Fibroblast of skin of right biceps (primary cell): Measurements from ENCODE around the gene COL23A1.
"Not testable (repeated sequence)": the region's sequence is repeated elsewhere in the genome, so short reads cannot be mapped to it uniquely, and the experiment has no call there.

Experiments used
- DNase-seq: peaks from one replicate; pipeline ENCODE4 v3.0.0-alpha.2; 2013

Gene COL23A1

DNA sequence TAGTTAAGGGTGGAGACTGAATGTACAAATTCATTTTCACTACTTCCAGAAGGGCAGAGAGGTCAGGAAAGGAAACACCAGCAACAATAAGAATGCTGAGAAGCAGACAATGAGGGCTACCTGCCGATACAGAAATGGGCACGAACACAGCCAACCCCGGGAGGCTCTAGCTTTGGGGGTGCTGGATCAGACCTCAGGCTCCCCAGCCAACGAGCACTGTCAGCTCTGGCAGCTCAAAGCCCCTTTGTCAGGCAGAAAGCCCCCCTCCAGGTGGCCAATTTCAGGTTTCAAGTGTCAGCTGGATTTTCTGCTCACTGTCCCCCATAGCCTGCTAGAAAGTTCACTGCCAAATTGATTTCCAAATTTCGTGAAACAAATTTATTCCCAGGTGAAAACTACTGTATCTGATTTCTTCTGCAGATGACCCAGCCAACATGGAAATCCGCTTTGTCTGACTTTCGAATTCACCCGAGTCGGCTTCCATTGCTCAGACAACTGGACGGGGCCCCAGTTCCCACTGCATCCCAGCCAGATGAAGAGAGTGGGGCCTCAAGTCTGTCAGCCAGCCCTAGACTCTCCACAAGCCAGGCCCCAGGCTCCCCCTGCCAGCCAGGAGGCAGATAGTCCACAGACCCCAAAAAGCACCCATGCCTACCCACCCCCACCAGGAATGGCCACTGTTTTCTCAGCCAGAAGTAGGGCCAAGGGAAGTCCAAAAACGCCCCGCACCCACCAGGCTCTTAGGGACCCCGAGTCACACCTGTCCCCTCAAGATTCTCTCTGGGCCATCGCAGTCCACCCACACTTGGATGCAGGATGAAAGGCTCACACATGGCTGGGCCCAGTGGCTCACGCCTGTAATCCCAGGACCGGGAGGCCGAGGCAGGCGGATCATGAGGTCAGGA, 261.1 kb downstream of the COL23A1 start:
- DNase-seq: no peak

DNA sequence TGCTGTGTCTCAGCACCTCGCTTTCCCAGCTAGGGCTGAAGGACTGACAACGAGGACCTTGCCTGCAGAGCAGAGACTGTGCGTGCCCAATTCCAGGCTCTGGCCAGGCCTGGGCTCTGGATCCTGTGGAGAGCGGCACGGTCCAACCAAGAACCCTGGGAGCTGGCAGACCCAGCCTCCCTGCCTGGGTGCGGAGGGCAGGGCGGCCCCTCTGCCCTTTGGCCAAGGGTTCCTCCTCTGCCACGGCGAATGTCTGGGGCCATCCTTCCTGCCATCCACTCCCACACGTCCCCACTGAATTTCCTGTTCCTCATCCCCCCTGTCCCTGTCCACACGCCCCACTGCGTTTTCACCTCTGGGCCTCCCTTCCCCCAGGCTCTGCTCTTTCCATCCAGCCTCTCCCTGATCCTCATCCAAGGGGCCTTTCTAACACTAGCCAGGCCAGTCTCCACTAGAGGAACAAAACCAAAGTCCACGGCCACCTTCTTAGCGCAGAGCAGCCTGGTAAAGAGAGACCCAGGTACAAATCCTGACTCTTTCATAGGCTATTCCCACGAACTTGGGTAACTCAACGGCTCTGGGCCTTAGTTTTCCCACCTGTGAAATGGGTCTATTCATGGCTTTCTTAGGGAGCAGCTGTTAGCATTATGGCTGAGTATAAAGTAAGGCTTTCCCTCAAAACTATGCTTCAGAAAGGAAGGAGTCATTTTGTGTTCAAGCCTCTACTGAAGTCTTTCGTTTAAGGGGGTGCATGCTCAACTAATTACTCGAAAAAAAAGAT, 262.1 kb downstream of the COL23A1 start:
- DNase-seq: no peak

DNA sequence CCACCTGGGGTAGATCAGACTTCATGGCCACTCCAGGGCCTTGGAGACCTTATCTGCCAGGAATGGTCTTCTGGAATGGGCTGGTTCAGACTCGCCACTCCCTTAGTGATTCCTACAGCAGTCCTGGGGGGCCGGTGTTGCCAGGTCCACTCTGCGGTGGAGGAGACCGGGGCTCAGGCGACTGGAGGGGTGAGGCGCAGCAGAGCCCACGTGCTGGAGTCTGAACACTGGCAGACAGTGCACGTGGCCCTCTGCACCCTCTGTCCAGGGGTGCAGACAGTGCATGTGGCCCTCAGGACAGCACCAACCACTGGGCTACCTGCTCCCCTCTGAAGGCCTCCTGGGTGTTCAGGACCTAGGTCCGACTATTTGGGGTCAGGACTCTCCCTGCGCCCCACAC, 262.7 kb downstream of the COL23A1 start:
- DNase-seq: no peak

DNA sequence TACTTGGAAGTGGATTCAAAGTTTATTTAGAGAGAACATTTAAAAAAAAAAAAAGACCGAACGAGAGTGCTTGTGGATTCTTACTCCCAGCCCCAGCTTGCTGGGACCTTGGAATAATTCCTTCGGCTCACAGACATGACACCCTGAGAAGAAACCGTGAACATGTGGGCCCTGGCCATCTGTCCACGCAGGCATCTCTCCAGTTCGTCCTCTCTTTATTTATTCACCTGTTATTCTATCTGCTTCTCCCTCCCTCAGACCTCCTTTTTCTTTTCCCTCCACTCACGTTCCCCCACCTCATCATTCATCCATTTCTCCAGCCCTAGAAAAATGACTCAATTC, 263.8 kb downstream of the COL23A1 start:
- DNase-seq: no peak

DNA sequence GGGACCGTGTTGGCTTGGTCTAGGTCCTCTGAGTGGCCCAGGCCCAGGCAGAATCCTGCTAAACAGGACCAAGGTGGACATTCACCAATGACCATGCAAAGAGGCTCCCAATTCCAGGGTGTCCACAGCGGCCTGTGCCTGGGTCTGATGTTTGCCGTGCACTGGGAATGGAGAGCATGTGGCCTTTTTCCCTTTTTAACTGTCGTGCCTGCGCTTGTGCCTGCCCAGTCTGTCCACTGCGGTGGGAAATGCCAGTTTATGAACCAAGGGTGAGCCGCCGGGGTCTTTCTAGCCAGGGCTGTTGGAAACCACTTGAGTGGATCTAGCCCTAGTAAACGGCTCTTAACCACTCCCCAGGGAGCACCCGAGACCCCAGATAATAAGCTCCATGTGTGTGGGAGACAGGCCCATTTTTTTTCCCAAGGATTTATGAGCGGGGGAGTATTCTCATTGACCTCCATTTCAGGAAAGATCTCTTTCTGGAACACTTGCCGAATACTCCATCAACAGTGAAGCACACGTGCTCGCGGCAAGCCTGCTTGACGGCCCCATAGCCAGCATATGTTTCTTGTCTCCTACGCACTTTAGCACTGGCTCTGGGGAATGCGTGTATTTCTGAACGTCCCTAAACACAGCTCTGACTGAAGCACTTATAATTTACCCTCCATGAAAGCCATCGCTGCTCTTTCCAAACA, 264.4 kb downstream of the COL23A1 start:
- DNase-seq: peak; percentile 12

DNA sequence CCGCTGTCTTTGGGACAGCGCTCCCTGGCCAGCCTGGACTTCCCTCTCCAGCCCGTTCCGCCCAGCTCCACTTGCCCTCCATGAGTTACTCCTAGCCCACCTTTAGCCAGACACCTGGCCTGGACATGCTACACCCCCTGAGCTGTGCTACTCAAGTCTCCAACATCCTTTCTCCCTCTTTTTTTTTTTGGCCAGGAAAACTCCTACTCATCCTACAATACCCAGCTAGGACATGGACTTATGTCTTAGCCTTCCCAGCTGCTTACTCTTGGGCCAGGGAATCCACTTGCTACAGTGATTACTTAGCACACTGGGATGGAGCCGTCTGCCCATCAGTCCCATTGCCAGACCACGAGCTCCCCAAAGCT, 264.9 kb downstream of the COL23A1 start:
- DNase-seq: no peak

DNA sequence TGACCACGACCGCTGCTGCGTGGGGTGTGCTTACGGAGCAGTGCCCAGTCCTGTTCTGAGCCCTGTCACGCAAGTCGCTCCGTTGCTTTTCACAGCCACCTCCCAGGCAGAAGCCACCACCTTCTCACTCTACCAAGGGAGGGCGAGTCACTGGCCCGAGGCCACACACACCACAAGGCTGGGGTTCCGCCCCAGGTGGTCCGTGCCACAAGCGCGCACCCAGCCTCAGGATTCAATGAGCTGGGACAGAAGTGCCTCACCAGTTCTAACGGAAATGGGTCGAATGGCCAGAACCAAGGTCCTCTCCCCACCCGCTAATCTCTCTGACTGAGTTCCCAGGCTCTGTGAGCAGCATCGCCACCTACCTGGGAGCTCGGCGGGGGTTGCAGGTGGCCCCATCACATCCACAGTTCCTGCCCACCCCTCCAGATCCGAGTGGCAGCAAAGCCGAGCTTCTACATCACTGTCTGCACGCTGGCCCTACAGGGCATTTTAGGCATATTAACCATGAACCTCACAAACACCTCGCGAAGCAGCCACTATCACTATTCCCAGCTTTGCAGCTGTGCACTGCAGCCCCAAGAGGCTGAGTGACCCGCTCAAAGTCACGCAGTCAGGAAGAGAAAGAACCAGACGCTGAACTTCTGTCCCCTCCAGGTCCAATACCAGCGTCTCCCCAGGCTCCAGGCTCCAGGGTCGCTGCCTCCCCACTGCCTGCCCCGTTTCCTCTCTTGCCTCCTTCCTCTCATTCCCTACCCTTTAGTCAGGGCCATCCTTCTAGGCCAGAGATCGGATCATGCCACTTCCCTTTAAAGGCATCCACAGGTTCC, 265.5 kb downstream of the COL23A1 start:
- DNase-seq: no peak

DNA sequence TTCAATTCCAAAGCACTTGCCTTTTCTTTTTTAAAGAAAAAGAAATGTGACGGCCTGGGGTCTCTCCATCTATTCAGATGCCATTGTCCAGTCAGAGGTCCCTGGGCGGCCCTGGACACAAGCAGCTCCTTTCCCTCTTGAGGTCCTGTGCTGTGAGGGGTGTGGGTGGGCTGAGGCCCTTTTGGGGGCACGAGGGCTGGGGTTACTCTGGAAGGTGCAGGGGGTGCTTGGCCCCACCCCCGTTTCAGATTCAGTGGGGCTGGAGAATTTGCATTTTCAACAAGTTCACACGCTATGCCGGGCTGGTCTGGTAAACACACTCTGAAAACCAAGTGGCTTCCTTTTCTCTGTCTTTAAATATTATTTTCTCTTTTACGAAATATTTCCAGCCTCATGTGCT, 266.2 kb downstream of the COL23A1 start:
- DNase-seq: no peak

DNA sequence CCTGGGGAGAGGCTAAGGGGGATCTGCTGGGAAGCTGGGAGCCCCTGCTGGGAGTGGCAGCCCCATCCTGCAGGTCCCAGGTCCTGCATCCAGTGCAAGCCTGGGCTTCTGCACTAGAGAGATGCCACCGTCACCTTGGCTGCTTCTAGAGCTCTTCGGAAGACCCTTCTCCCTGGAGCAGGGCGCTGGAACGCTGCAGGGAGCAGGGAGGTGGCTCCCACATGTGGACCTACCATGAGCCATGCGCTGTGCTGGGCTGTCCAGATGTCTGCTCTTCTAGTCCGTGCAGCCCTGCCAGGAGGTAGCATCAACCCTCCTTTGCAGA, 266.7 kb downstream of the COL23A1 start:
- no peak for DNase-seq

DNA sequence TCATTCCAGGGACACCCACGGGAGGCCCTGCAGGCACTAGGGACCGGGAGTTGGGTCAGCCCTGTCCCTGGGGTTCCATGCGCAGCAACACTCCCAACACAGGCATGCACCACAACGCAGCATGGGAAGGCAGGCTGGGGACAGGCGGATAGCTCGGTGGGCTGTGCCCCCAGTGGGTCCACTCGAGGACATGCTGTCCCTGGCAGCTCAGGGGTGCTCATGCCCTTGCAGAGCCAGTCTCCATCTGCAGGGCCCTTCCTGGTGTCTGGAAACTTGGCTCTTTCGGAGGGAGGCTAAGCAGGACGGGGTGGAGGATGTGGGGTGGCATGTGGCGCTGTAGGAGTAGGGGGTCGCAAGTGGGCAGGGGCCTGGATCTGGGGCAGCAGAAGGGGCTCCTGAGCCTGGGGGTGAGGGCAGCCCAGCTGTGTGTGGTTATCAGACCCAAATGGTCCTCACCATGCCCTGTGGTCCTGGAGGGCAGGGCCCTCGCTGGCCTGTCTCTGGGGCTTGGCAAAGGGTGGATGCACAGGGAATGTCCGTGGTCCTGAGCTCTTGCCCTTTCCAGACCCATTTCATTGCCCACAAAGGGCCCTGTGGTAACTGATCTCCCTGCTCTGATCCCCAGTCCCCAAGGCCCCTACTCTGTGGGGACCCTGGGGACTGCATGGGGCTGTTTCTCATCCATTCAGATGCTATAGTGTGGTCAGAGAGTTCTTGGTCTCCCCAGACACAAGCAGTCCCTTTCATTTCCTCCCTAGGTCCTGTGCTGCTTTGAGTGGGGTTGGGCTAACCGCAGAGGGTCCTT, 267.3 kb downstream of the COL23A1 start:
- no peak for DNase-seq

DNA sequence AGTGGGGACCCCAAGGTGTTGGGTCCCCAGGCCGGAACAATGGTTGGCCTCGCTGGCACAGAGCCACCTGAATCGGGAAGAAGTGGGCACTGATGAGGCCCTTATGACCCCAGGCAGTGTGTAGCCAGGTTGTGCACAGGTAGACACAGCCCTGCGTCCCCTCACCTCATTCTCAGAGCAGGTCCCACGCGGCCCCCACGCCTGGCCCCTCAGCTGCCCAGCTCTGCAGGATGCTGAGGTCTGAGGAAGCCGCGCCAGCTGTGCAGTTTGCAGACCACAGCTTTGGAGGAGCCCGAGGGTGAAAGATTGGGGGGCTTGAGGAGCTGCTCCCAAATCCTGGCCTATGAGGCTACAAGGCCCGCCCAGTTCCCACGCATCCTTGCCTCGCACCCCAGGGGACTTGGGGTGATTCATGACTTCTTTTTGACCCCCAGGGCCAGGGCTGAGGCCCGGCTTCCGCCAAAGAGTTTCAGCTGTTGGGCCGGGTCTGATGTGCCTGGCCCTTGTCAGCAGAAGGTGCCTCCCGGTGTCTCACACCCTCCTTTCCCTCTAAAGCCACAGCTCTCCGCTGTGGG, 269.8 kb downstream of the COL23A1 start:
- peak; percentile 10 for DNase-seq

DNA sequence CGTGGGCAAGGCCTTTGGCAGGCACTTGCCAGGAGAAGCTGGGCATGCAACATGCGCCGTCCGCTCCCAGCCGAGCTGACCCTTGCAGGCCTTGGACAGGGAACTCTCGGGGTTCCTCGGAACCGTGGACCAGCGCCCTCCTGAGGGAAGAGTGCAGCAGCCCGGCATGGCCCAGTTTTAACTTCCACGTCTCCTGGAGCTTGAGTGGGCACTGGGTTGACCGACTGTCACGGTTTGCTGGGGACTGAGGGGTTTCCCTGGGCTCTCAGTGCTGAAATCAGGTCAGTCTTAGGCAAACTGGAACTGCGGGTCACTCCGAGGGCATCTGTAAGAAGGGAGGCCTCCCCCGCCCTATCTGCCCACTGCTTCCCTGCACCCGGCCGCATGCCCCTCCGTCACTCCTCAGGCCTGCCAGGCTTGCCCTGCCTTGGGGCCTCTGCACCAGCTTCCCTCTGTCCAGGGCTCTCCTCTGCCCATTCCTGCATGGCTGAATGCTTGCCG, 270.6 kb downstream of the COL23A1 start:
- DNase-seq: no peak

DNA sequence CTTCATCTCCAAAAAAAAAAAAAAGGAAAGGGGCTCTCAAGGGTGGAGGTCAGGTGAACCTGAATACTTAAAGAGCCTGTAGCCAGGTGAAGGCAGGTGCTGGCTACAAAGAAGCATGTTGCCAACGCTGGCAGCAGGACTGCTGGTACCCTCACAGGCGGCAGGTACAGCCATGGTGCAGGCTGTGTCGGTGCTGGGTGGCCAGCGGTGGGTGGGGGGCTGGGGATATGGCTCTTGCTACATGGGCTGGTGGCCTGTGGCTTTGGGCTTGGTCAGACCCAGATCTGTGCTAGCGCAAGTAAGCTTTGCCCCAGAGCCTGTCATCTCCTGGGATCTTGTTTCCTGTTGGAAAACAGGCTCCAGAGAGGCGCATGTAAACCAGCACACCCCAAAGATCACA, 271.3 kb downstream of the COL23A1 start:
- no peak for DNase-seq

DNA sequence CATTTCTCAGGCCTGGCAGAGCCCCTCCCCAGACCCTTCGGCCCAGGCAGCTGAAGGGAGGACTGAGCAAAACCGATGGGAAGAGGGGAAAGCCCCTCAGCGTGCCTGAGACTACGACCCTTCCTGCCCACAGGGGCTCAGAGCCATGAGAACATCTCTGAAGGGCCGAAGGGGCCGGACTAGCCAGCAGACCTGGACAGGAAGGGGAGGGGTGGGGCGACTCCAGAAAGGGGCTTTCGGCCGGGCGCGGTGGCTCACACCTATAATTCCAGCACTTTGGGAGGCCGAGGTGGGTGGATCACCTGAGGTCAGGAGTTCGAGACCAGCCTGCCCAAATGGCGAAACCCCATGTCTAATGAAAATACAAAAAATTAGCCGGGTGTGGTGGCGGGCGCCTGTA, 271.8 kb downstream of the COL23A1 start:
- no peak for DNase-seq

DNA sequence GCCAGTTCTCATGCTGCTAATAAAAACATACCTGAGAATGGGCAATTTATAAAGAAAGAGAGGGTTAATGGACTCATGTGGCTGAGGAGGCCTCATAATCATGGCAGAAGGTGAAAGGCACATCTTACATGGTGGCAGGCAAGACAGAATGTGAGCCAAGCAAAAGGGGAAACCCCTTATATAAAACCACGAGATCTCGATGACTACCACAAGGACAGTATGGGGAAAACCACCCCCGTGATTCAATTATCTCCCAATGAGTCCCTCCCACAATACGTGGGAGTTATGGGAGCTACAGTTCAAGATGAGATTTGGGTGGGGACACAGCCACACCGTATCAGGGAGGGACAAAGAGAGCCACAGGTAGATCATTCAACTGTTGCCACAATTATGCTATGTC, 272.5 kb downstream of the COL23A1 start:
- DNase-seq: not testable (repeated sequence)

DNA sequence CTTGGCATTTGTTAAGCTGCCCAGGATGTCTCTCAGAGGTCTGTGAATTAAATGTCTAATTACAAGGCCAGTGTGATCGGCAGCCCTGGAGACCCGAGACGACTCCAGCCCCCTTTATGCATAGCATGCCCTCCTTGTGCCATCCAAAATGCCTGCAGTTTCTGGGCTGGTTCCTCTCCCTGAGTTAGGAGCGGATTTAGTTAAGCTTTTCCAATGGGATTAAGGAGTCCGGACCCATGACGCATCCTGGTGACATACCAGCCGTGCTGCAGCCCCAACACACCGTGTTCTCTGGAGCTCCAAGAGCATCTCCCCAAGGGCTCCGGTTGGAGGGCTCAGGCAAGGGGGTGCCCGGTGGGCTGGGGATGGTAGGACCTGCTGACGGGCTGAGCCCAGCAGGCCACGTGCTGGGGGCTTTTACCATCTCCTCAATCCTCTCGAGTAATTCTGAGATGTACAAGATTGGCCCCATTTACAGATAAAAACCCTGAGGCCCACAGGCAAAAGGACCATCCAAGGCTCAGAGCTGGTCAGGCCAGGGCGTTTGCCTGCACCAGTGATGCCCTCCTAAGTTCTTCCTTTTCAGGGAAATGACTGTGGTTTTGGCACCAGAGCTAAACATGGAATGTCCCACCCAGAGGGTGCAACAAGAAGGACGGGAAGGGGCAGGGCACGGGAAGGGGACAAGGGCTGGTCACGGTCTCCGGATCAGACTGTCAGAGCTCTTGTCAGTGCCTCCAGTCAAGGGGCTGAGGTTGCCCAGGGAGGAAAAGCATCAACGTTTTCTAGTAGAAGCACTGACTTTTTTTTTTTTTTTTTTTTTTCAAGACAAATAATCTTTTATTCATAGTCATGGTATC, 275.0 kb downstream of the COL23A1 start:
- no peak for DNase-seq

DNA sequence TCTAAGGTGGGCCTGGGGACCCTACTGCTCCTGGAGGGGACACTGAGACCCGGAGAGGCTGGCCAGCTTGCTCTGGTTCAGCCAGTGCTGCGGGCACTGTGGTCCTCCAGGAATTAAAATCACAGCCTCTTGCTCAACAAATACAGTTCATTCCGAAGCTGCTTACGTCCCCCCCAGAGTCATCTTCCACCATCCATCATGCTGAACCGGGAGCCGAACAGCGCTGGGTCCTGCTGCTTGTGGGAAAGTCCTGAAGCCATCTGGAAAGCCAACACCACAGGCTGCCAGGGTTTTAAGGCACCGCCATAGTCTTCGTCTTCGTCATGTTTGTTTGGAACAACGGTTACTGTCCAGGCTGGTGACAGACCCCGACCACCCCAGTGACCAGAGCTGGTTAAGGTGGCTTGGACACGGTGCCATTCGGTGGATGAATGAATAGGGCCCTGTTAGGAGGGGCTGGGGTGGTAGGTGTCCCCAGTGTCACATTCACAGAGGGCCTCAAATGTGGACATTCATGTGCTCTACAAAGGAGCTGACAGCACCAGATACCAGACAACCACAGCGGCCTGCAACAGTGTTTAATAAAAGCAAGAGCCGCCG, 276.0 kb downstream of the COL23A1 start:
- DNase-seq: peak; percentile 18

DNA sequence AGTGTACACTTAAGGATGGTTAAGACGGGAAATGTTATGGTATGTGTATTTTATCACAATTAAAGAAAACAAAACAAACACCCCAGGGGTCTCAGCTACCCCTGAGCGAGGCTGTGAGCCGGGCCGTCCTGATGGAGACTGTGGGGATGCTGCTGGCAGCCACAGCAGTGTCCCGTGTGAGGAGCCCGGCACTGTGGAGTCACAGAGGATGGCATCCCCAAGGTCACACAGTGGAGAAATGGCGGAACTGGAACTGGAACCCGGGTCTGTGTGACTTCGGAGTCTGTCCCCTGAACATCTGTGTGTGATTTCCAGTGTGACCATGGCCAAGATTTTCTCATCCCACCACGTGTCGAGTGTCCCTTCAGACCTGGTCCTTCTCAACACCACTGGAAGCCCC, 276.9 kb downstream of the COL23A1 start:
- DNase-seq: no peak

DNA sequence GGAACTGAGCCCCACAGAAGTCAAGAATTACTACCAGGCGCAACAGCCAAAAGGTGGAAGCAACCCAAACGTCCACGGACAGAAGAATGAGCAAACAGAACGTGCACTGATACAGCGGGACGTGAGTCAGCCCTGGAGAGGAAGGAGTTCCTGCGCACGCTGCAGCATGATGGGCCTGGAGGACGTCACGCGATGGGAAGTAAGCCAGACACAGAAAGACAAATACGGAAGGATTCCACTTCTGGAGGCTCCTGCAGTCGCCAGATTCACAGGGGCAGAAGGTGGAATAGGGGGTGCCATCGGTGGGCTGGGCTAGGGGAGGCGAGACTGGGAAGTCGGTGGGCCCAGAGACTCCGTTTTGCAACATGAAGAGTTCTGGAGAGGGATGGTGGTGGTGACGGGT, 277.3 kb downstream of the COL23A1 start:
- DNase-seq: peak; percentile 57
